Vagina (tissue), 2 donors: ENCODE measurements around the gene SDR9C7.

ENCODE experiments used
- CTCF ChIP-seq, 3 experiments: fragments of 450-650 bp in 2 of 3; fragments of 200-600 bp in 1 of 3; sonication (generic) in 1 of 3; IDR thresholded peaks; one replicate each; pipeline ENCODE4 v1.5.1; 2017 to 2019; ENCODE audit warnings: antibody characterized with exemption in 3 of 3, mild to moderate bottlenecking in 2 of 3, moderate library complexity in 2 of 3
- POLR2A ChIP-seq, 2 donors: fragments of 450-650 bp; IDR thresholded peaks; one replicate each; pipeline ENCODE4 v1.6.1; 2017; ENCODE audit warnings: antibody characterized with exemption in 2 of 2, mild to moderate bottlenecking in 2 of 2, moderate library complexity in 2 of 2
- POLR2AphosphoS5 ChIP-seq, 2 donors: sonication (generic); formaldehyde crosslinking; IDR thresholded peaks; one replicate each; pipeline ENCODE4 v1.9.0; 2017; ENCODE audit warnings: antibody characterized with exemption in 2 of 2, mild to moderate bottlenecking in 2 of 2, low read depth in 1 of 2; ENCODE audit not compliant: insufficient read depth in 1 of 2

- TF ChIP-seq POLR2A (IDR thresholded peaks at IDR 0.05) (no peak), CTCF (IDR thresholded peaks at IDR 0.05) (no peak), POLR2AphosphoS5 (IDR thresholded peaks at IDR 0.05; ENCODE audit: insufficient read depth in 1 of 2, low read depth in 1 of 2) (no peak)
Measured at GRCh38 chr12:56905852-56906251, 28.4 kb downstream of the SDR9C7 start.
